Measurements from ENCODE around the gene KRTAP4-4.
"Not testable (repeated sequence)": the region's sequence is repeated elsewhere in the genome, so short reads cannot be mapped to it uniquely, and the experiment has no call there.

Gene KRTAP4-4

GRCh38 chr17:41160648-41161047 lies at the start of gene KRTAP4-4:
KRTAP4-4 (minus strand) TSS chr17:41160748; CDS start chr17:41160691, 57 bp downstream.
- no peak for DNase-seq (ENCODE audit: low read depth in 2 of 2)

- no peak for DNase-seq (ENCODE audit: low read depth in 2 of 2)
Measured at GRCh38 chr17:41199421-41200078, 39.0 kb upstream of the KRTAP4-4 start.

GRCh38 chr17:41196068-41196467 lies 35.5 kb upstream of the KRTAP4-4 start:
- DNase-seq (ENCODE audit: low read depth in 2 of 2) = no peak

GRCh38 chr17:41190328-41190727 lies 29.8 kb upstream of the KRTAP4-4 start:
- no peak for DNase-seq (ENCODE audit: low read depth in 2 of 2)

GRCh38 chr17:41189837-41190318 lies 29.3 kb upstream of the KRTAP4-4 start, which contains the start of gene KRTAP9-1:
KRTAP9-1 (plus strand) TSS chr17:41189887; CDS start chr17:41189887, 0 bp downstream.
- DNase-seq (ENCODE audit: low read depth in 2 of 2) = not testable (repeated sequence)

GRCh38 chr17:41186872-41187271 lies 26.3 kb upstream of the KRTAP4-4 start:
- no peak for DNase-seq (ENCODE audit: low read depth in 2 of 2)

GRCh38 chr17:41185001-41185400 lies 24.5 kb upstream of the KRTAP4-4 start:
- no peak for DNase-seq (ENCODE audit: low read depth in 2 of 2)

- DNase-seq (ENCODE audit: low read depth in 2 of 2) = no peak
Measured at GRCh38 chr17:41184480-41184961, 24.0 kb upstream of the KRTAP4-4 start, which contains the start of gene KRTAP4-1. KRTAP4-1 (minus strand) TSS chr17:41184911; CDS start chr17:41184854, 57 bp downstream.

- no peak for DNase-seq (ENCODE audit: low read depth in 2 of 2)
Measured at GRCh38 chr17:41178843-41179616, 18.5 kb upstream of the KRTAP4-4 start.

- no peak for DNase-seq (ENCODE audit: low read depth in 2 of 2)
Measured at GRCh38 chr17:41178341-41178740, 17.8 kb upstream of the KRTAP4-4 start.

GRCh38 chr17:41177727-41178271 lies 17.3 kb upstream of the KRTAP4-4 start, which contains the start of gene KRTAP4-2:
KRTAP4-2 (minus strand) TSS chr17:41178221; CDS start chr17:41178164, 57 bp downstream.
- no peak for DNase-seq (ENCODE audit: low read depth in 2 of 2)

GRCh38 chr17:41176744-41177387 lies 16.3 kb upstream of the KRTAP4-4 start:
- no peak for DNase-seq (ENCODE audit: low read depth in 2 of 2)

GRCh38 chr17:41171886-41172285 lies 11.3 kb upstream of the KRTAP4-4 start:
- DNase-seq (ENCODE audit: low read depth in 2 of 2) = no peak

GRCh38 chr17:41168121-41168520 lies 7.6 kb upstream of the KRTAP4-4 start, which contains the start of gene KRTAP4-3:
KRTAP4-3 (minus strand) TSS chr17:41168221; CDS start chr17:41168172, 49 bp downstream.
- DNase-seq (ENCODE audit: low read depth in 2 of 2) = no peak

- DNase-seq (ENCODE audit: low read depth in 2 of 2) = no peak
Measured at GRCh38 chr17:41167561-41167960, 7.0 kb upstream of the KRTAP4-4 start.

GRCh38 chr17:41163828-41164227 lies 3.3 kb upstream of the KRTAP4-4 start:
- DNase-seq (ENCODE audit: low read depth in 2 of 2) = no peak

- not testable (repeated sequence) for DNase-seq (ENCODE audit: low read depth in 2 of 2)
Measured at GRCh38 chr17:41160190-41160589, 358 bp downstream of the KRTAP4-4 start.

GRCh38 chr17:41153856-41154255 lies 6.7 kb downstream of the KRTAP4-4 start:
- DNase-seq (ENCODE audit: low read depth in 2 of 2) = no peak

- DNase-seq (ENCODE audit: low read depth in 2 of 2) = no peak
Measured at GRCh38 chr17:41151525-41151924, 9.0 kb downstream of the KRTAP4-4 start.

- no peak for DNase-seq (ENCODE audit: low read depth in 2 of 2)
Measured at GRCh38 chr17:41150026-41150425, 10.5 kb downstream of the KRTAP4-4 start.

- no peak for DNase-seq (ENCODE audit: low read depth in 2 of 2)
Measured at GRCh38 chr17:41149652-41149985, 10.9 kb downstream of the KRTAP4-4 start, which contains the start of gene KRTAP4-5. KRTAP4-5 (minus strand) TSS chr17:41149825; CDS start chr17:41149767, 58 bp downstream.
